GM18508 (cell line): Measurements from ENCODE around the gene COMMD7.

Experiments used
- ATAC-seq: cut with Tn5 transposase; IDR thresholded peaks from one replicate; pipeline ENCODE4 v1.9.1; 2021; ENCODE audit warnings: moderate number of reproducible peaks; ENCODE audit not compliant: insufficient read depth, unreplicated experiment

Gene COMMD7

GRCh38 chr20:32682508-32682987, 60.7 kb downstream of the COMMD7 start:
- no peak for ATAC-seq

GRCh38 chr20:32681175-32682084, 61.8 kb downstream of the COMMD7 start:
- ATAC-seq, result no peak

- ATAC-seq, result no peak
Observed at GRCh38 chr20:32680544-32681174, 62.6 kb downstream of the COMMD7 start.

DNA sequence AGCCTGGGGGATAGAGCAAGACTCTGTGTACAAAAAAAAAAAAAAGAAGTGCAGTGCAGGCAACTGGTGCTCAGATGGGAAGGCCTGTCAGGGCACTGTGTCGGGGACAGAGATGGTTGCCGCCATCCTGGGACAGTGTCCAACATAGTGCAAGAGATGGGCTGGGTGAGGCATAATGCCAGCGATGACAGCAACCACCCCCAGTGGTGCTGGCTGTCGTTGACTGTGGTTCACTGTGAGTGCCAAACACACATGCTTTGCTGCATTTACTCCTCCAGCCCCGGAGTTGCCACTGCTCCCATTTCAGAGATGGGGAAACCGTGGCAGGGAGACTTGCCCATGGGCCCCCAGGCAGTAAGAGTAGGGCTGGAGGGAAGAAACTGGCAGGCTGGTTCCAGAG, 64.3 kb downstream of the COMMD7 start:
- ATAC-seq, result no peak

DNA sequence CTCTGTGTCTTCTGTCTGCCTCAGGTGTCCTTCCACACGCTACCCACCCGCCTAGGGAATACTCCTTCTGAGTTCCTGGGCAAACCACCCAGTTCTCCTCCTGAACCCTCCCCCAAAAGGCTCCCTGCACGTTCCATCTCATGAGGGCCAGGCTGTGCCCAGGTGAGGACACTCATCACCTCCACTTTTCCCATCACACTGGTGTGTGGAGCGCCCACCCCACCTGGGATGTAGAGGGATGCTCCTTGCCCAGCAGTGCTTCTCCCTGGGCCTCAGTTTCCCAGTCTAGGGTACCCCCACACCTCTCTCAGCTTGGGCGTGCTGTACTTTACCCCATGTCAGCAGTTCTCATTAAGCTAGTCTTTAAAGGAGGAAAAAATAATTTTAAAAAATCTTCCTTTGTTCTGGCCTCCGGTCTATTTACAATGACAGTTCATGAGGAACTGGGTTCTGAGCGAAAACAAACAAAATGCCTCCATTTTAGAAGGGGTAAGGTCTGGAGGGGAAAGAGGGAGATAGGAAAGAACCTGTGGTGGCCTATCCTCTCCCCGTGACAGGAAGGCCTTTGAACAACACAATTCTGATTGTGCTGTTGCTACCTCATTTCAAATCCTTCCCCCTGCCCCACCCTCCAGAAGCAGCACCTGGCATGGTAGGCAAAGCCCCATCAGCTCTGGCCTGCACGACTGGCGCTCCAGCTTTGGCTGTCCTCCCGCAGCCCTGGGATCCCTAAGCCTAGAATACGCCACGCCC, 67.9 kb downstream of the COMMD7 start:
- no peak for ATAC-seq

DNA sequence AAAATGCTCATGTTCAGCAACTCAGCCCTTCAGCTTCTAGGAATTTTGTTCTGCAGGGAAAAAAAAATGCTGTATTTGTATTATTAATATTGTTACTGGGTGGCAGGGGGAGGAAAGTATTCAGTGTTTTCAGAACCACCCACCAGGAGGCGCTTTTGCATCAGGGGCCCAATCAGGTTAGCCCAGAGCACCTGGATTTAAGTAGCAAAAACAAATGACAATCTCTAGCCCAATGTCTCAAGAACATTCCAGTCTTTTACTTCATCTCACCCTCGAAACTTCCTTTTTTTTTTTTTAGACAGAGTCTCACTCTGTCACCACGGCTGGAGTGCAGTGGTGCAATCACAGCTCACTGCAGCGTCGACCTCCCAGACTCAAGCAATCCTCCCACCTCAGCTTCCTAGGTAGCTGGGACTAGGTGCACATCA, 68.9 kb downstream of the COMMD7 start:
- no peak for ATAC-seq

DNA sequence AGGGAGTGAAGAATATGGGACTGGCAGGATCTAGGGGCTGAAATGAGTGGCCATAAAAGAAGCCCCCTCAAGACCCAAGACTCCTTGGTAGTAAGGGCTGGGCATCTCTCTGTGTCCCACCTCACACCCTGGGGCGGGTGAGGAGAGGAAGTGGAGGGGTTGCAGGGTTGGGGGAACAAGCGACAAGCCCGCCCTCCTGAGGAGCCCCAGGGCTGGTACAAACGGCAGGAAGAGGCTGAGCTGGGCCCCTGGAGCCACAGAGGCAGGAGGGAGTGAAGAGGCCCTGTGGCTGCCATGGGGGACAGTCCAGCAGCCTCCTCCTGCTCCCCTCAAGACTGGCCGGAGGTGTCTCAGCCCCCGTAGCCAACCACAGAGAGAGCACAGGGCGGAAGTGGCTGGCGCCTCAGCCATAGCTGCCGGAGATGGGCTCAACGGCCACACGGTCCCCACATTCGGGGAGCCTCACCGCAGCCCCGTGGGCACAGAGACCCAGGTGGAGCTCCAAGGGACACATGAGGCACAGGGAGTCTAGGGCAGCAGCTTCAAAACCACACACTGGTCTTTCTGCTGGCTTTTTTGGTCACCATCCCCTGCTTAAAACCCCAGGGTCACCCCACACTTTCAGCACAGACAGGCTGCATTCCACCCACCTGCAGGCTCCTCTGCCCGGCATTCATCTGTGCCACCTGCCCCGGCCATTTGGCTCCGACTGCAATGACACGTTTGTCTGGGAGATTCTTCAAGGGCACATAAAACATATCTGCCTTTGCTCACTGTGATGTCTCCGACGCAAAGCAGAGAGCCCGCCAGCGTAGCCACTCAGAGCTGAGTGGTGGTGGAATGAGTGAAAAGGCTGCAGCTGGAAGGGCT, 70.0 kb downstream of the COMMD7 start:
- no peak for ATAC-seq

- no peak for ATAC-seq
Observed at GRCh38 chr20:32672394-32672981, 70.8 kb downstream of the COMMD7 start.

DNA sequence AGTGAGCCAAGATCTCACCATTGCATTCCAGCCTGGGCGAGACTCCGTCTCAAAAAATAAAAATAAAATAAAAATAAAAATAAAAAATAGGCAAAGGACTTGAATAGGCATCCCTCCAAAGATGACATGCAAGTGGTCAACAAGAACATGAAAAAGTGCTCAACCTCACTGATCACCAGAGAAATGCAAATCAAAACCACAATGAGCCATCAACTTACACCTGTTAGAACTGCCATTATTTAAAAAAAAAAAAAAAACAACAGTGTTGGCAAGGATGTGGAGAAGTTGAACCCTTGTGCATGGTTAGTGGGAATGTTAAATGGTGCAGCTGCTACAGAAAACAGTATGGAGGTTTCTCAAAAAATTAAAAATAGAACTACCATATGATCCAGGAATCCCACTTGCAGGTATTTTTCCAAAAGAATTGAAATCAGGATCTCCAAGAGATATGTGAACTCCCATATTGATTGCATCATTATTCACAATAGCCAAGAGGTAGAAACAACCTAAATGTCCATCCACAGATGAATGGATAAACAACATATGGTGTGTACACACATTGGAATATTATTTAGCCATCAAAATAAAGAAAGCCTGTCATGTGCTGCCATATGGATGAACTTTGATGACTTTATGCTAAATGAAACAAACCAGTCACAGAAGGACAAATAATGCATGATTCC, 72.4 kb downstream of the COMMD7 start:
- no peak for ATAC-seq

- no peak for ATAC-seq
Observed at GRCh38 chr20:32667027-32667426, 76.2 kb downstream of the COMMD7 start.

DNA sequence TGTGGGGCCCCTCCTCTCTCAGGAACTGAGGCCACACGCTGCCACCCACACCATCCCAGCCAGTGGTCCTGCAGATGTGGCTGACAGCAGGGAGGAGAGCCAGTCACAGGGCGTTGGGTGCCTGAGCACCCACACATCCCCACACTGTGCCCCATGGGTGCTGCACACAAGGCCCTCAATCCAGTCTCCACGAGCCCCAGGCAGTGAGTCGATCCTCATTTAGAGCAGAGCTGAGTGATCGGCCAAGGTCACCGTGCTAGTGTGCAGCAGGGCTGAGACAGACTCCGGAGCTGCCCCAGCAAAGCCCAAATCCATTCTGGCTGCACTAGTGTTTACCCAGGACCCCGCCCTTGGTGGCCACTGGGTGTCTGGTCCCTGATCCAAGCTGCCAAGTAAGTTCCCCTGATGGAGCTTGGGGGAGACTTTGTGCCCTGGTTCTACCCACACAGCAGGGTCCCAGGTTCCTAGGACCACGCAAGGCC, 78.5 kb downstream of the COMMD7 start:
- ATAC-seq, result no peak

- no peak for ATAC-seq
Observed at GRCh38 chr20:32664012-32664677, 79.1 kb downstream of the COMMD7 start.

GRCh38 chr20:32663335-32664011, 79.8 kb downstream of the COMMD7 start:
- no peak for ATAC-seq

GRCh38 chr20:32661820-32662528, 81.3 kb downstream of the COMMD7 start:
- ATAC-seq, result no peak

GRCh38 chr20:32660661-32661060, 82.6 kb downstream of the COMMD7 start:
- ATAC-seq, result no peak

DNA sequence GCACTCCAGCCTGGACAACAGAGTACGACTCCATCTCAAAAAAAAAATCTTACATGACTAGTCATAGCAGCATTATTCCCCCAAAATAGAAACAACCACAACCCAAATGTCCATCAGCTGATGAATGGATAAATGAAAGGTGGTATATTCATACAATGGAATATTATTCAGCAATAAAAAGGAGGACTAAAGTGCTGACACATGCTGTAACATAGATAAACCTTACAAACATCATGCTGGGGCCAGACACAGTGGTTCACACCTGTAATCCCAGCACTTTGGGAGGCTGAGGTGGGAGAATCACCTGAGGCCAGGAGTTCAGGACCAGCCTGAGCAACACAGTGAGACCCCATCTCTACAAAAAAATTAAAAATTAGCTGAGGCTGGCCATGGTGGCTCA, 86.4 kb downstream of the COMMD7 start:
- ATAC-seq, result no peak

DNA sequence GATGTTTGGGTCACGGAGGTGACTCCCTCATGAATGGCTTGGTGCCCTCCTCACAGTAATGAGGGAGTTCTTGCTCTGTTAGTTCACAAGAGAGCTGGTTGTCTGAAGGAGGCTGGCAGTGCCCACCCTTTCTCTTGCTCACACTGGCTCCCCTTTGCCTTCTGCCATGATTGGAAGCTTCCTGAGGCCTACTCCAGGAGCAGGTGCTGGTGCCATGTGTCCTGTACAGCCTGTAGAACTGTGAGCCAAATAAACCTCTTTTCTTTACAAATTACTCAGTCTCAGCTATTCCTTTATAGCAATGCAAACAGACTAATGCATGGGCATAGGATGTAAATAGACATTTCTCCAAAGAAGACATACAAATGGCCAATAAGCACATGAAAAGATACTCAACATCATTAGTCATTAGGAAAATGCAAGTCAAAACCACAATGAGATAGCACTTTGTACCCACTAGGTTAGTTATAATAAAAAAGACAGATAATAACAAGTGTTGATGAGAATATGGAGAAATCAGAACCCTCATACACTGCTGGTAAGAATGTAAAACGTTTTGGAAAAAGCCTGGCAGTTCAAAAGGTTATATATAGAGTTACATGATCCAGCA, 87.3 kb downstream of the COMMD7 start:
- no peak for ATAC-seq
